ENCODE measurements around the gene CLSTN3. TPM values are rescaled to one million over a fixed set of nuclear protein-coding genes. Genes with fewer than 3 reads are reported as not detected.

CLSTN3 gene
- total and polyA plus RNA-seq, 2 of the 13 experiments (the other 11 are each of a cell fraction or from before 2014, with no cell fraction given) = 26.2 to 94.1 TPM

- TF ChIP-seq, protein P1, sequence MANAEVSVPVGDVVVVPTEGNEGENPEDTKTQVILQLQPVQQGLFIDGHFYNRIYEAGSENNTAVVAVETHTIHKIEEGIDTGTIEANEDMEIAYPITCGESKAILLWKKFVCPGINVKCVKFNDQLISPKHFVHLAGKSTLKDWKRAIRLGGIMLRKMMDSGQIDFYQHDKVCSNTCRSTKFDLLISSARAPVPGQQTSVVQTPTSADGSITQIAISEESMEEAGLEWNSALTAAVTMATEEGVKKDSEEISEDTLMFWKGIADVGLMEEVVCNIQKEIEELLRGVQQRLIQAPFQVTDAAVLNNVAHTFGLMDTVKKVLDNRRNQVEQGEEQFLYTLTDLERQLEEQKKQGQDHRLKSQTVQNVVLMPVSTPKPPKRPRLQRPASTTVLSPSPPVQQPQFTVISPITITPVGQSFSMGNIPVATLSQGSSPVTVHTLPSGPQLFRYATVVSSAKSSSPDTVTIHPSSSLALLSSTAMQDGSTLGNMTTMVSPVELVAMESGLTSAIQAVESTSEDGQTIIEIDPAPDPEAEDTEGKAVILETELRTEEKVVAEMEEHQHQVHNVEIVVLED (CRISPR knock-in tag; IDR thresholded peaks at IDR 0.05; ENCODE audit: borderline replicate concordance) = peak; percentile 25; the same call in 1 of the 2 replicates
- TF ChIP-seq, protein P2, sequence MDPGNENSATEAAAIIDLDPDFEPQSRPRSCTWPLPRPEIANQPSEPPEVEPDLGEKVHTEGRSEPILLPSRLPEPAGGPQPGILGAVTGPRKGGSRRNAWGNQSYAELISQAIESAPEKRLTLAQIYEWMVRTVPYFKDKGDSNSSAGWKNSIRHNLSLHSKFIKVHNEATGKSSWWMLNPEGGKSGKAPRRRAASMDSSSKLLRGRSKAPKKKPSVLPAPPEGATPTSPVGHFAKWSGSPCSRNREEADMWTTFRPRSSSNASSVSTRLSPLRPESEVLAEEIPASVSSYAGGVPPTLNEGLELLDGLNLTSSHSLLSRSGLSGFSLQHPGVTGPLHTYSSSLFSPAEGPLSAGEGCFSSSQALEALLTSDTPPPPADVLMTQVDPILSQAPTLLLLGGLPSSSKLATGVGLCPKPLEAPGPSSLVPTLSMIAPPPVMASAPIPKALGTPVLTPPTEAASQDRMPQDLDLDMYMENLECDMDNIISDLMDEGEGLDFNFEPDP (CRISPR knock-in tag; conservative IDR thresholded peaks at IDR 0.05) = no peak
- TF ChIP-seq SAFB2 (CRISPR knock-in tag; IDR thresholded peaks at IDR 0.05; ENCODE audit: borderline replicate concordance, low read depth) = peak; percentile 26; the same call in 1 of the 2 replicates
- TF ChIP-seq ZNF572 (CRISPR knock-in tag; IDR thresholded peaks at IDR 0.05) = 0 out of 2 replicates have a peak, but pooled peaks have one; percentile 26
- TF ChIP-seq IRF9 (CRISPR knock-in tag; IDR thresholded peaks at IDR 0.05; ENCODE audit: borderline replicate concordance) = peak; percentile 50; the same call in 1 of the 2 replicates
- no peak for TF ChIP-seq TRAFD1 (CRISPR knock-in tag; IDR thresholded peaks at IDR 0.05; ENCODE audit: borderline replicate concordance)
- peak; percentile 75 for TF ChIP-seq ARID5B (CRISPR knock-in tag; IDR thresholded peaks at IDR 0.05)
- TF ChIP-seq NCOR1 (IDR thresholded peaks at IDR 0.05; ENCODE audit: borderline replicate concordance, low read length) = peak; percentile 93
- TF ChIP-seq TBX2 (CRISPR knock-in tag; IDR thresholded peaks at IDR 0.05; ENCODE audit: borderline replicate concordance) = peak; percentile 5; the same call in 1 of the 2 replicates
- TF ChIP-seq RFX1 (IDR thresholded peaks at IDR 0.05) = no peak
- no peak for TF ChIP-seq SATB2 (CRISPR knock-in tag; IDR thresholded peaks at IDR 0.05)
- TF ChIP-seq, protein P3, sequence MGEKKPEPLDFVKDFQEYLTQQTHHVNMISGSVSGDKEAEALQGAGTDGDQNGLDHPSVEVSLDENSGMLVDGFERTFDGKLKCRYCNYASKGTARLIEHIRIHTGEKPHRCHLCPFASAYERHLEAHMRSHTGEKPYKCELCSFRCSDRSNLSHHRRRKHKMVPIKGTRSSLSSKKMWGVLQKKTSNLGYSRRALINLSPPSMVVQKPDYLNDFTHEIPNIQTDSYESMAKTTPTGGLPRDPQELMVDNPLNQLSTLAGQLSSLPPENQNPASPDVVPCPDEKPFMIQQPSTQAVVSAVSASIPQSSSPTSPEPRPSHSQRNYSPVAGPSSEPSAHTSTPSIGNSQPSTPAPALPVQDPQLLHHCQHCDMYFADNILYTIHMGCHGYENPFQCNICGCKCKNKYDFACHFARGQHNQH (CRISPR knock-in tag; IDR thresholded peaks at IDR 0.05) = peak; percentile 18; the same call in 1 of the 2 replicates
- peak; percentile 24 for TF ChIP-seq HNRNPLL (IDR thresholded peaks at IDR 0.05; ENCODE audit: low read depth, low read length, poor library complexity, severe bottlenecking)
- TF ChIP-seq POGZ (CRISPR knock-in tag; IDR thresholded peaks at IDR 0.05) = peak; percentile 40; the same call in 1 of the 2 replicates
- TF ChIP-seq ZFP36L1 (CRISPR knock-in tag; IDR thresholded peaks at IDR 0.05) = 0 out of 2 replicates have a peak, but pooled peaks have one; percentile 23
These were observed 2.1 kb upstream of the CLSTN3 start (continued) for GRCh38 chr12:7127916-7128626.

Data from HepG2 (cell line).